D721Med (cell line): Measurements from ENCODE around the gene CHD6.

Experiments
- DNase-seq: peaks from one replicate; pipeline ENCODE4 v3.0.0; 2011; ENCODE audit warnings: low spot score; ENCODE audit not compliant: insufficient read length
- FAIRE-seq: peaks from 2 replicates; lab custom pipeline; 2011; peaks lifted over from hg19 to GRCh38; lab: Jason Lieb, UNC
- CTCF ChIP-seq: IDR thresholded peaks from 2 replicates; pipeline ENCODE4 v1.5.1; 2012; ENCODE audit warnings: mild to moderate bottlenecking, control low read depth; ENCODE audit not compliant: insufficient read depth; ENCODE audit errors: missing control alignments

CHD6 gene

GRCh38 chr20:41392295-41392694 is 225.9 kb downstream of the CHD6 start:
- DNase-seq (no peak), FAIRE-seq (no peak)
- no peak for TF ChIP-seq CTCF

- no peak for DNase-seq
- FAIRE-seq: no peak
- TF ChIP-seq CTCF: no peak
Measured at GRCh38 chr20:41391587-41392001, 226.6 kb downstream of the CHD6 start.

GRCh38 chr20:41390889-41391288 is 227.3 kb downstream of the CHD6 start:
- no peak for FAIRE-seq
- no peak for DNase-seq
- no peak for TF ChIP-seq CTCF

GRCh38 chr20:41387444-41387851 is 230.7 kb downstream of the CHD6 start:
- DNase-seq (no peak), FAIRE-seq (no peak)
- no peak for TF ChIP-seq CTCF

- no peak for TF ChIP-seq CTCF
- DNase-seq (no peak), FAIRE-seq (no peak)
Measured at GRCh38 chr20:41386502-41387427, 231.4 kb downstream of the CHD6 start.

- no peak for FAIRE-seq
Measured at GRCh38 chr20:41382791-41383305, 235.3 kb downstream of the CHD6 start.

More at GRCh38 chr20:41382791-41383305, 235.3 kb downstream of the CHD6 start:
- DNase-seq: no peak
- no peak for TF ChIP-seq CTCF
